Sigmoid colon (tissue), 7 donors: ENCODE data around the gene ZNF334. TPM values are rescaled to one million over a fixed set of nuclear protein-coding genes. Genes with fewer than 3 reads are reported as not detected.

Experiments
- DNase-seq: peaks from one replicate; pipeline ENCODE4 v3.0.0-alpha.2; 2019
- H3K27ac ChIP-seq, 4 donors: fragments of 200-600 bp; sonication (generic); one replicate each; pipeline ENCODE4 v1.5.1; 2016 to 2019; ENCODE audit warnings: mild to moderate bottlenecking in 1 of 4
- H3K27me3 ChIP-seq, 3 donors: fragments of 200-600 bp; sonication (generic); one replicate each; pipeline ENCODE4 v1.5.1; 2019; ENCODE audit warnings: mild to moderate bottlenecking in 1 of 3
- H3K36me3 ChIP-seq, 4 donors: fragments of 200-600 bp; sonication (generic); one replicate each; pipeline ENCODE4 v1.5.1; 2016 to 2019
- H3K4me1 ChIP-seq, 4 donors: fragments of 200-600 bp; sonication (generic); one replicate each; pipeline ENCODE4 v1.5.1; 2017 to 2019
- H3K4me3 ChIP-seq, 4 donors: fragments of 200-600 bp; sonication (generic); one replicate each; pipeline ENCODE4 v1.5.1; 2017 to 2019; ENCODE audit warnings: mild to moderate bottlenecking in 2 of 4, moderate library complexity in 1 of 4
- H3K9me3 ChIP-seq, 4 donors: fragments of 200-600 bp in 3 of 4; sonication (generic) in 3 of 4; one replicate each; pipeline versions ENCODE4 v1.5.1 to v1.6.1; 2013 to 2019
- EP300 ChIP-seq, 4 donors: sonication (generic); formaldehyde crosslinking; IDR thresholded peaks; one replicate each; pipeline ENCODE4 v1.6.1; 2017; ENCODE audit warnings: antibody characterized with exemption in 4 of 4
- POLR2A ChIP-seq, 2 donors: fragments of 450-650 bp; IDR thresholded peaks; one replicate each; pipeline ENCODE4 v1.6.1; 2016; ENCODE audit warnings: antibody characterized with exemption in 2 of 2, mild to moderate bottlenecking in 2 of 2, moderate library complexity in 2 of 2
- POLR2AphosphoS5 ChIP-seq, 4 donors: sonication (generic); formaldehyde crosslinking; IDR thresholded peaks; one replicate each; pipeline ENCODE4 v1.6.1; 2017; ENCODE audit warnings: antibody characterized with exemption in 4 of 4
- WGBS, 2 donors: extraction: QIAGEN DNeasy Blood & Tissue Kit; methylation state at CpG; one replicate each; pipeline ENCODE4 v1.1.7; 2013; 5-methylcytosine and 5-hydroxymethylcytosine counted together
- intact Hi-C: fragments of 100-400 bp; cut with DNase I; formaldehyde crosslinking; loops from one replicate; pipeline ENCODE4 v1.15.1; 2023
- polyA plus RNA-seq, 3 donors: library from polyadenylated mRNA; stranded (reverse); fragments of 200-250 nt; gene quantifications; one replicate each; pipeline ENCODE4 v1.2.3, GENCODE V29; 2013
- total RNA-seq, 4 donors: library from RNA; depleted of rRNA; stranded (reverse); fragments of >200 nt; gene quantifications; one replicate each; pipeline ENCODE4 v1.1.0, GENCODE V29; 2016
- TF ChIP-seq, protein P1 (sequence below), 4 experiments: fragments of 450-650 bp in 3 of 4; fragments of 200-600 bp in 1 of 4; IDR thresholded peaks; one replicate each; pipeline ENCODE4 v1.5.1; 2016 to 2019; ENCODE audit warnings: antibody characterized with exemption in 4 of 4, mild to moderate bottlenecking in 3 of 4, moderate library complexity in 2 of 4
- donor health status: healthy with polysubstance abuse.
- donor health status: Bipolar disorder and iron deficiency.
- donor health status: healthy.

ZNF334 gene
- total and polyA plus RNA-seq, 7 donors, result 0.46 to 6.6 (median 2.6) TPM

DNA sequence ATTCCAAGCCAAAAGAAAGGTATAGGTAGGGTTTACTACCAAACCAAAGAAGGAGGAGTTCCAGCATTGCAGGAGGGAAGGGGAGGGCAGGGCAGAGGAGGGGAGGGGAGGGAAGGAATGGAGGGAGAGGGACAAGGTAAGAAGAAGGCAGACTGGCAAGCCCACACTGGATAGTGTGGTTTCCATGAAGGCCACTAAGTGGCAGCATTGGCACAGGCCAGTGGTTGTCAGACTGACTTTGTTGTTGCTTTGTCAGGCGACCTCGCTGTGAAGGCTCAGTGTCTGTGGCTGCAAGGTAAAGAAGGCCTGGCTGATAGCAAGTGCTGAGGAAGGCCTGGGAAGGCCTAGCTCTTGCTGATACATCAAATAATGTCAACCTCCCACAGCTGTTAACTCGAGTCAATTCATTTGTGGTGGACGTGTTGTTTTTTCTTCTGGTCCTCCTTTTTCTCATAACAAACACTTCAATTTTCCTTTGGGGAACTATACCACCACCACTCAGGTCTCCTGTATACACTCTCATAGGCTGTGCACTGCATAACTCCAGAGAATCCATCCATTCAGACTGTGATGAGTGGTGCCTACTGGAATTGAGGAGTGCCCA, 7.7 kb upstream of the ZNF334 start:
- intact Hi-C loops, result no loop called here
- no peaks in the 10 kb centered on the region for H3K4me1 ChIP-seq
- no peak overlapping the region for H3K4me3 ChIP-seq
- no peak for TF ChIP-seq POLR2A (IDR thresholded peaks at IDR 0.05)
- TF ChIP-seq, protein P1, sequence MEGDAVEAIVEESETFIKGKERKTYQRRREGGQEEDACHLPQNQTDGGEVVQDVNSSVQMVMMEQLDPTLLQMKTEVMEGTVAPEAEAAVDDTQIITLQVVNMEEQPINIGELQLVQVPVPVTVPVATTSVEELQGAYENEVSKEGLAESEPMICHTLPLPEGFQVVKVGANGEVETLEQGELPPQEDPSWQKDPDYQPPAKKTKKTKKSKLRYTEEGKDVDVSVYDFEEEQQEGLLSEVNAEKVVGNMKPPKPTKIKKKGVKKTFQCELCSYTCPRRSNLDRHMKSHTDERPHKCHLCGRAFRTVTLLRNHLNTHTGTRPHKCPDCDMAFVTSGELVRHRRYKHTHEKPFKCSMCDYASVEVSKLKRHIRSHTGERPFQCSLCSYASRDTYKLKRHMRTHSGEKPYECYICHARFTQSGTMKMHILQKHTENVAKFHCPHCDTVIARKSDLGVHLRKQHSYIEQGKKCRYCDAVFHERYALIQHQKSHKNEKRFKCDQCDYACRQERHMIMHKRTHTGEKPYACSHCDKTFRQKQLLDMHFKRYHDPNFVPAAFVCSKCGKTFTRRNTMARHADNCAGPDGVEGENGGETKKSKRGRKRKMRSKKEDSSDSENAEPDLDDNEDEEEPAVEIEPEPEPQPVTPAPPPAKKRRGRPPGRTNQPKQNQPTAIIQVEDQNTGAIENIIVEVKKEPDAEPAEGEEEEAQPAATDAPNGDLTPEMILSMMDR (IDR thresholded peaks at IDR 0.05), result peak in 2 of 4 experiments; percentile 35 to 37
- H3K36me3 ChIP-seq, result no peaks in the 10 kb centered on the region
- no peak overlapping the region for H3K27ac ChIP-seq
- WGBS, 2 donors, result 37 to 39% methylated on average over 4 of the region's 4 CpGs
- DNase-seq, result no peak
- H3K27me3 ChIP-seq, result peaks cover 0 to 12% (median 5%) of the 10 kb centered on the region in 3 donors
- no peaks in the 10 kb centered on the region for H3K9me3 ChIP-seq

DNA sequence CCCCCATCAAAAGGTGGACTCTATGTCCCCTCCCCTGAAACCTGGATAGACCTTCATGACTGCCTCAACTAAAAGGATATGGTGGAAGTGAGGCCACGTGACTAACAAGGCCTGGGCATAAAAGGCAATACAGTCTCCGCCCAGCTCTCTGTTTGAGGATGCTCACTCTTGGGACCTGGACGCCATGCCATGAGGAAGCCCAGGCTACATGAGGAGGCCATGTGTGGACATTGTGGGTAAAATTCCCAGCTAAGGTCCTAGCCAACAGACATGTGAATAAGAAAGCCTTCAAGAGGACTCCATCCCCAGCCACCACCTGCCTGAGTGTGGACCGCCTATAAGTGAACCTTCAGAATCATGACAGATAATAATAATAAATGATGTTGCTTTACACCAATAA, 7.2 kb upstream of the ZNF334 start:
- Histone ChIP-seq H3K36me3 (no peaks in the 10 kb centered on the region), H3K4me1 (no peaks in the 10 kb centered on the region), H3K27me3 (peaks cover 0 to 17% (median 5%) of the 10 kb centered on the region in 3 donors), H3K27ac (no peak overlapping the region), H3K4me3 (no peak overlapping the region), H3K9me3 (no peaks in the 10 kb centered on the region)
- DNase-seq, result no peak
- intact Hi-C loops, result no loop called here
- TF ChIP-seq POLR2AphosphoS5 (IDR thresholded peaks at IDR 0.05), result no peak
- WGBS, 2 donors, result 86 to 88% methylated on average over 4 of the region's 4 CpGs

DNA sequence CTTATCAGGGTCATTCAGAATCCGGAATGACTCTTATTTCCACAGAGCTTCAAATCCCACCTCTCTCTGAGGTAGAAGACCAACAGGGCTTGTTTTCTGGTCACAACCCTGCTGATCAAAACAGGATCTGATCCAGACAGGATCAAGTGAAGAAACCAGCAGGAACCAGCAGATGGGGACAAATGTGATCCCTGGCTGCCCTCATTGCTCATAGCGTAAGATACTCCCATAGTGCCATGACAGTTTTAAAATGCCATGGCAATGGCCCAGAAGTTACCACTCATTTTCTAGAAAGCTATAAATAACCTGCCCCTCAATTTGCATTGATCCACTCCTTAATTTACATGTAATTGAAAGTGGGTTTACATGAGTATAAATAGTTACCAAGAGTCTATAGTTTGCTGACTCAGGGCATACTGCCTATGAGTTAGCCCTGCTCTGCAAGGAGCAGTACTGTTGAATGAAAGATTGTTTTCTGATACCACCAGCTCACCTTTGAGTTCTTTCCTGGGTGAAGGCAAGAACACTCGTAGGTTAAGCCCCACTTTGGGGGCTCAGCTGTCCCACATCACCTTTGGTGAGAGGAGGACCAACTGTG, 6.2 kb upstream of the ZNF334 start:
- Histone ChIP-seq H3K4me3 (no peak overlapping the region), H3K27ac (no peak overlapping the region), H3K27me3 (peaks cover 0 to 17% (median 5%) of the 10 kb centered on the region in 3 donors), H3K36me3 (no peaks in the 10 kb centered on the region), H3K4me1 (no peaks in the 10 kb centered on the region), H3K9me3 (no peaks in the 10 kb centered on the region)
- TF ChIP-seq EP300 (IDR thresholded peaks at IDR 0.05), result no peak
- TF ChIP-seq, protein P1 (IDR thresholded peaks at IDR 0.05), result no peak
- no peak for TF ChIP-seq POLR2AphosphoS5 (IDR thresholded peaks at IDR 0.05)
- TF ChIP-seq POLR2A (IDR thresholded peaks at IDR 0.05), result no peak
- intact Hi-C loops, result loop anchor here (10.0 kb wide), 1 partner anchor 155 kb away; no protein-coding TSS in a partner anchor
- 73 to 86% methylated on average over 3 of the region's 3 CpGs for WGBS, 2 donors
- no peak for DNase-seq

DNA sequence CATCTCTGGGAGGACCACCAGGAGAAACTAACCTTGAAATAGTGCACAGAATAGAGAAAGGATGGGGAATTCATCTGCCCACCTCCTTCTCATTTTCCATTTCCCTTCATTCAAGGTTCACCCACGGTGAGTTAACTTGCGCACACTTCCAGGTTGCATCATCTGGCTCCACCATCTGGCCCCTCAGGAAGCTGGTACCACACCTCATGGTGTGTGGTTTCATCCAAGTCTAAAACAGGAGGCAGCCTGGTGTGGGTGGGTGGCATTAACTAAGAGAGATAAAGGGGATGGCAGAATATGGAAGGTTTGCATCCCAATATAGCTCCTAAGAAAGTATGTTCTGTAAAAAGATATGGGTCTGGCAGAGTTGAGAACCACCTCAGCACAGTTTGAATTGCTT, 3.8 kb downstream of the ZNF334 start:
- Histone ChIP-seq H3K4me3 (no peak overlapping the region), H3K9me3 (no peaks in the 10 kb centered on the region), H3K27me3 (no peaks in the 10 kb centered on the region), H3K36me3 (no peaks in the 10 kb centered on the region), H3K4me1 (peaks cover 0 to 6% (median 5%) of the 10 kb centered on the region in 4 donors), H3K27ac (no peak overlapping the region)
- intact Hi-C loops, result no loop called here
- DNase-seq, result no peak
- TF ChIP-seq, protein P1 (IDR thresholded peaks at IDR 0.05), result no peak
- TF ChIP-seq POLR2A (IDR thresholded peaks at IDR 0.05) (no peak), EP300 (IDR thresholded peaks at IDR 0.05) (no peak), POLR2AphosphoS5 (IDR thresholded peaks at IDR 0.05) (no peak)
- WGBS, 2 donors, result 56 to 88% methylated on average over 2 of the region's 2 CpGs

DNA sequence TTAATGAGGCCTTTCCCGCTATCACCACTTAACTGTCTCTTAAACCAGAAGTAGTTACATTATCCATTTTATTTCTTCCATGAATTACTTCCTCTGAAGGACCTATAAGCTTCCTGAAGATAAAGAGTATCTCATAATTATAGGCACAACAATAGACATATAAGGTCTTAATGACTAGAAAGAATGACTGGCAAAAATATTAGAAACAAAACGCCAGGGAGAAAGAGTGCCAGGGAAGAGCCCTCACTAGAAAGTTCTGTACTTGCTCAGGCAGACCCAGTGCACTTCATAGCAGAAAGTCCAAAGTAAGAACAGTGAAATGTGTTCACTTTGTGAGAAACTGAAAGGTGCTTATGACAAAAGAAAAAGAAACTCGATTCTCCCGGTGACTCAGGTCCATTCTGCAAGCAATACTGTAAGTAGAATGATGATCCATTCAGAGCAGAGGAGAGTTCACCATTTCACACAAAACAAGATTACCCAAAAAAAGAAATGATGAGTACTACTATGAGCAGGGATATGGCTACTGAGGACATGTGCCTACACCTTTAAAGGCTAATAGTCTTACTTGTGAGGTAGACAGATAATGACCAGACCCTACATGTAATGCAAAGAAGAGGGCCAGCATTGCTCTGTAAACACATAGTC, 5.5 kb downstream of the ZNF334 start:
- intact Hi-C loops, result no loop called here
- H3K27me3 ChIP-seq, result peaks cover 0 to 3% (median 0%) of the 10 kb centered on the region in 3 donors
- no peak overlapping the region for H3K27ac ChIP-seq
- H3K36me3 ChIP-seq, result no peaks in the 10 kb centered on the region
- no peak for DNase-seq
- H3K4me1 ChIP-seq, result peaks cover 0 to 6% (median 3%) of the 10 kb centered on the region in 4 donors
- WGBS, 2 donors, result 77 to 89% methylated on average over 4 of the region's 4 CpGs
- TF ChIP-seq POLR2A (IDR thresholded peaks at IDR 0.05), result no peak
- TF ChIP-seq, protein P1 (IDR thresholded peaks at IDR 0.05), result no peak
- no peak for TF ChIP-seq POLR2AphosphoS5 (IDR thresholded peaks at IDR 0.05)
- no peak for TF ChIP-seq EP300 (IDR thresholded peaks at IDR 0.05)
- peaks cover 0 to 1% (median 0%) of the 10 kb centered on the region in 4 donors for H3K9me3 ChIP-seq
- H3K4me3 ChIP-seq, result no peak overlapping the region
